ENCODE data around the gene SLC25A21. TPM values are rescaled to one million over a fixed set of nuclear protein-coding genes. Genes with fewer than 3 reads are reported as not detected.

The SLC25A21 gene
- total RNA-seq, 2 experiments from 2014 or later, result not detected

DNA sequence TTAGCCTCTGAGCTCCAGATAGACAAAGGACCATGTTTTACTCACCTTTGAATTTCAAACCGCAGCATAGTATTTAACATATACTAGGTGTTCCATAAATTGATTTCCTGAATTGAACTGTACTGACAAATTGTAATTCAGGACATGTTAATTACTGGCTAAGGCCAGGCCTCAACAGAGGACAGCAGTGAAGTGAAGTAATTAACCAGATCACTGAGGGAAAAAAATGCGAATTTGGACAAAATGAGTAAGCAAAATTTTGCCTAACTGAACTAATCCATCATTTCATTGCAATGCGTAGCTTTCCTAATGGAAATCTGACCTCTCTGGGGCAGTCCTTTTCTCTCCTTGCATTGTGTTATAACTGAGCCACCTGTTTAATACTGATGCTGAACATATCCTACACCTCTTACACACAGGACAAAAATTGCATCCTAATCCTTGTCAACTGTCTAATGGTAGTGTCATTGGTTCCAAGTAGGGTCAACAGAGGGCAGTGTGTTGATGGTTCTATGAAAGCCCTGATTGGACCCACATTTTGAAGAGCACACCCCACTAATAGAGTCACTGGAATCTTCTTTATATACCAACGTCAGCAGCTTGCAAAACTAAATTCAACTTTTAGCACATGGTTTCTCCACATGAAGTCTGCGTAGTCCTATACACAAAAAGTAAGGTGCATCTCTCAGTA lies 148.4 kb downstream of the SLC25A21 start:
- CTCF ChIA-PET, result no interaction called here
- POLR2A ChIA-PET, result no interaction called here
- DNase-seq, result no peak
- H3K4me1 Mint-ChIP-seq, result no peaks in the 10 kb centered on the region
- H3K4me3 Mint-ChIP-seq, result no peak overlapping the region
- H3K27ac Mint-ChIP-seq, result no peak overlapping the region
- no peaks in the 10 kb centered on the region for H3K9me3 Mint-ChIP-seq
- no peaks in the 10 kb centered on the region for H3K36me3 Mint-ChIP-seq (ENCODE audit: low read depth)
- no peaks in the 10 kb centered on the region for H3K27me3 Mint-ChIP-seq

DNA sequence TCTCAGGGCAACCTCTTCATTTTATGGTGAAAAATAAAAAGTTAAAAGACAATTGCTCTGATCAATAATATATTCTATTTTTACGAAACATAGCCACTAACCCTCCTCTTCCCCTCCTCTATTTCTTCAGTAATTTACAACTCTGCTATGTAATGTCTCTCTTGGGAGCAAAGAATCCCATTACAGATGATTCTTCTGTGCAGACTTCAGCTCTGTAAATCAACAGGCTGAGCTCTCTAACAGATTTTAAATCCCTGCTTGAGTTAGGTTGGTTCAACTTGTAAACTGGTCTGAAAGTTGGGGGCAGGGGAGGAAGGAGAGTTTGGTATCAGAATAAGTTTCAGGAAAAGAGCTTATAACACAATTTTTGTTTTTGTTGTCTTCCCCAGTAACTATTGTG lies 151.0 kb downstream of the SLC25A21 start:
- no peak for DNase-seq
- Mint-ChIP-seq H3K4me1 (no peaks in the 10 kb centered on the region), H3K9me3 (peaks cover 4% of the 10 kb centered on the region), H3K27ac (no peak overlapping the region), H3K4me3 (no peak overlapping the region), H3K27me3 (no peaks in the 10 kb centered on the region), H3K36me3 (ENCODE audit: low read depth) (no peaks in the 10 kb centered on the region)
- POLR2A ChIA-PET, result no interaction called here
- CTCF ChIA-PET, result no interaction called here

DNA sequence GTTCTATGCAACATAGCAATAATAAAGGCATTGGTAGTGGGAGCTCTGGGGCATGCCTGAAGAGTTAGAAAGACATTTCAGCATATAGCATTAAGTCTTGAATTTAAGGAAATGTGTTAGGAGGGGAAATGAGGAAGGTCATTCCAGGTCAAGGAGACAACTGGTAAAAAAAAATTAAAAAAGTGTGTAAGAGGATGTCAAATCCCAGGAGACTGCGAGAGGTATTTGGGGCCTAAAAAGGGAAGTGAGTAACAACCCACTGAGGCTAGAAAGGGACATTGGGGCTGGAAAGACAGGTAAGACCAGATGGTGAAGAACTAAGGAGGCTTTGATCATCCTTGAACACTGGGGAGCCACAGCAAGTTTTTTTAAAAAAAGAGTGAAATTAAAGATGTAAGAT lies 152.9 kb downstream of the SLC25A21 start:
- Mint-ChIP-seq H3K27me3 (no peaks in the 10 kb centered on the region), H3K27ac (no peak overlapping the region), H3K4me3 (no peak overlapping the region), H3K4me1 (no peaks in the 10 kb centered on the region), H3K9me3 (peaks cover 4% of the 10 kb centered on the region), H3K36me3 (ENCODE audit: low read depth) (no peaks in the 10 kb centered on the region)
- DNase-seq, result no peak
- CTCF ChIA-PET, result no interaction called here
- POLR2A ChIA-PET, result no interaction called here

DNA sequence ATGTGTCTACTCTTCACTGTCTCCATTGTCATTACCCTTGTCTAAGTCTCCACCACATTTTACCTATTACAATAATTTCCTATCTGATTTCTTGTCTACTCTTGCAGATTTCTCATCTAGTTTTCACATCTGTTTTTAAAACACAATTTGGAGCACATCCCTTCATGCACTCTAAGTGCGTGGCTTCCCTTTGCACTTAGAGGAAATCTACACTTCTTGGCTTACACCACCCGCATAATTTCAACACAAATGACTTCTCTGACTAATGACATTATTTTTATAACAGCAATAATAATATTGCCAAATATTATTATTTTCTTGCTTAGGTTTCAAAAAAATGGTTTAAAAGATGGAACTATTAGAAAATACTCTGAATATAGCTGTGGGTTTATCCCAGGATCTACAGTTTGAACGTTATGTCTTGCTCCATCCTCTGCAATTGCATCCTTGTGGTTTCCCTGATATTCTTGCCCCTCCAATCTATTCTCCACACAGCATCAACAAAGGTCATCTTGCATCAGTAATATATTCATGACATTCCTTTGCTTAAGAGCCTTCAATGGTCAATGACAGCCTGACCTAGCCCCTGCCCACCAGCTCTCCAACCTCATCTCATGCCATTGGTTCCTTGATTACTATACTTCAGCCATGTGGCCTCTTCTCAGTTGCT lies 153.7 kb downstream of the SLC25A21 start:
- Mint-ChIP-seq H3K4me3 (no peak overlapping the region), H3K4me1 (no peaks in the 10 kb centered on the region)
- POLR2A ChIA-PET, result no interaction called here

DNA sequence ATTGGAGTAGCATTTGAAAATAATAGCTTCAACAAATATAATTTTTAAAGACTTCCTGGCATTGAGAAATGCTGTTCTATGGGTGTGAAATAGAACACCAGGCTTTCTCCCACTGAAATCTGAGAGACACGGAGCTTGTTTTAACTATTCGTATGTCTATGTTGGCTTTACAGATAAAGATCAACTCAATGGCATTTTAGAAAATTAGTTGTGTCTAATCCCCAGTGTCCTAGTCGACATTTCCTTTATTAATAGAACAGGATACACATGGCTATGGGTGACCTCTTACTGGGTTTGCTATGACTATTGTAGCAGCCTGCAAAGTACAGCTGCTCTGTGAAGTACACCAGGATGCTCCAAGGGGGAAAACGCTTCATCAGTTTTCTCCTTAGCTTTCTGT lies 159.3 kb downstream of the SLC25A21 start:
- H3K27ac Mint-ChIP-seq, result no peak overlapping the region
- no peaks in the 10 kb centered on the region for H3K36me3 Mint-ChIP-seq (ENCODE audit: low read depth)
- ChIA-PET POLR2A (no interaction called here), CTCF (no interaction called here)
- no peak for DNase-seq
- peaks cover 4% of the 10 kb centered on the region for H3K9me3 Mint-ChIP-seq
- H3K4me1 Mint-ChIP-seq, result no peaks in the 10 kb centered on the region
- no peaks in the 10 kb centered on the region for H3K27me3 Mint-ChIP-seq
- H3K4me3 Mint-ChIP-seq, result no peak overlapping the region

More for the DNA sequence above, 153.7 kb downstream of the SLC25A21 start:
- Mint-ChIP-seq H3K27ac (no peak overlapping the region), H3K27me3 (no peaks in the 10 kb centered on the region), H3K9me3 (peaks cover 4% of the 10 kb centered on the region), H3K36me3 (ENCODE audit: low read depth) (no peaks in the 10 kb centered on the region)
- no peak for DNase-seq
- CTCF ChIA-PET, result no interaction called here

DNA sequence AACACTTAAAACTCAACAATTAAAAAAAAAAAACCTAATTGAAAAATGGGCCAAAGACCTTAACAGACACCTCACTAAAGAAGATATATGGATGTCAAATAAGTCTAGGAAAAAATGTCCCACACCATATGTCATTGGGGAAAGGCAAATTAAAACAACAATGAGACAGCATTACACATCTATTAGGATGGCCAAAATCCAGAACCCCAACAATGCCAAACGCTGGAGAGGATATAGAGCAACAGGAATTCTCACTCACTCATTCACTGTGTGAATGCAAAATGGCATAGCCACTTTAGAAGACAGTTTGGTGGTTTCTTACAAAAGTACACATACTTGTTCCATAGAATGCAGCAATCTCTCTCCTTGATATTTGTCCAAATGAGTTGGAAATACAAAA lies 173.7 kb downstream of the SLC25A21 start:
- Mint-ChIP-seq H3K27ac (no peak overlapping the region), H3K9me3 (peaks cover 2% of the 10 kb centered on the region)
- CTCF ChIA-PET, result no interaction called here

DNA sequence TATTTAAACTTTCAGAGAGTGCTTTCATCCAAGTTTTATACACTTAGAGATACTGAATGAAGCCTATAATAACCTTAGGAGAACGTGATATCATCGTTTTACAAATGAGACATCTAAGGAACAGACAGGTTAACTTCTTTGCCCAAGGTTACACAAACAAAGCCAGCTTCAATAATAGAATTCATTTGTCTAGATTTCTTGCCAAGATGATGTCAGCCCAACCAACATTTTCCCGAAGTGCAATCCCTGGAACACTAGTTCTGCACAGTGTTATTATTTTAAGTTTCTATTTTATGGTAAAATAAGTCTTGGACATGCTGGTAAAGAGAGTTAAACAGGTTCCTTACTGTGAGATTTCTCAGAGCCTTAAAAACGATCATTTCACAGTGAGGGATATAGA lies 174.6 kb downstream of the SLC25A21 start:
- ChIA-PET CTCF (no interaction called here), POLR2A (no interaction called here)
- Mint-ChIP-seq H3K4me1 (no peaks in the 10 kb centered on the region), H3K36me3 (ENCODE audit: low read depth) (no peaks in the 10 kb centered on the region), H3K4me3 (no peak overlapping the region), H3K27me3 (no peaks in the 10 kb centered on the region), H3K9me3 (no peaks in the 10 kb centered on the region), H3K27ac (no peak overlapping the region)
- no peak for DNase-seq

More for the DNA sequence above, 173.7 kb downstream of the SLC25A21 start:
- Mint-ChIP-seq H3K4me1 (no peaks in the 10 kb centered on the region), H3K27me3 (no peaks in the 10 kb centered on the region), H3K36me3 (ENCODE audit: low read depth) (no peaks in the 10 kb centered on the region), H3K4me3 (no peak overlapping the region)
- POLR2A ChIA-PET, result no interaction called here
- no peak for DNase-seq

DNA sequence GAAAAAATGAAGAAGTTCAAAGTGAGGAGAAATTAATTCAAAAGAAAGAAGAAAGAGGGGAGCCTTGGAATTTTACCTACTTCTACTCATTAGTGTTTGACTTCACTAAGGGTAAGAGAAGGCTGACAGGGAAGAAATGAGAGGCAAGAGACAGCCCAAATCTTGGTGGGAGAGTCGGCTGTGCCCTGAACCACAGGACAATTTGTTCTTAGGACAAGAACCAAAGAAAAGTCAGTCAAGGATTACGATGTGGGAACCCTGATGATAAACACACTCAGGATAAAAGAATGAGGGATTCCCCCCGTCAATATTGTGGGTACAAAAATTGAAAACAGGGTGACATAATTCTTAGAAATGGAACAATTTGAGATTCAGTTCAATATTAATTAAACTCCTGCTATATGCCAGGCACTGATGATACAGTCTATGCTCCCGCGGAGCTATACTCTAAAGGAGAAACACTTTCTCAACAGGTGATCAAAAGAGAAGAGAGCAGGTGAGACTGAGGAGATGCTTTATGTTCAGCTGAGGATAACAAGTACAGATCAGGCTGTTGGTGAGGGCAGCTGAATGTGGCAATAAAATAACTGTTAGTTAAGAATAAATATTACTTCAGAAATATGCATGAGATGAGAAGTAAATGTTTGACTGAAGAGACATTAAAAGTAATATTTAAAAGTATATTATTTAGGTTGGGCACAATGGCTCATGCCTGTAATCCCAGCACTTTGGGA lies 175.4 kb downstream of the SLC25A21 start:
- Mint-ChIP-seq H3K27me3 (no peaks in the 10 kb centered on the region), H3K4me1 (no peaks in the 10 kb centered on the region), H3K27ac (no peak overlapping the region), H3K36me3 (ENCODE audit: low read depth) (no peaks in the 10 kb centered on the region), H3K4me3 (no peak overlapping the region), H3K9me3 (no peaks in the 10 kb centered on the region)
- no peak for DNase-seq
- ChIA-PET POLR2A (no interaction called here), CTCF (no interaction called here)

DNA sequence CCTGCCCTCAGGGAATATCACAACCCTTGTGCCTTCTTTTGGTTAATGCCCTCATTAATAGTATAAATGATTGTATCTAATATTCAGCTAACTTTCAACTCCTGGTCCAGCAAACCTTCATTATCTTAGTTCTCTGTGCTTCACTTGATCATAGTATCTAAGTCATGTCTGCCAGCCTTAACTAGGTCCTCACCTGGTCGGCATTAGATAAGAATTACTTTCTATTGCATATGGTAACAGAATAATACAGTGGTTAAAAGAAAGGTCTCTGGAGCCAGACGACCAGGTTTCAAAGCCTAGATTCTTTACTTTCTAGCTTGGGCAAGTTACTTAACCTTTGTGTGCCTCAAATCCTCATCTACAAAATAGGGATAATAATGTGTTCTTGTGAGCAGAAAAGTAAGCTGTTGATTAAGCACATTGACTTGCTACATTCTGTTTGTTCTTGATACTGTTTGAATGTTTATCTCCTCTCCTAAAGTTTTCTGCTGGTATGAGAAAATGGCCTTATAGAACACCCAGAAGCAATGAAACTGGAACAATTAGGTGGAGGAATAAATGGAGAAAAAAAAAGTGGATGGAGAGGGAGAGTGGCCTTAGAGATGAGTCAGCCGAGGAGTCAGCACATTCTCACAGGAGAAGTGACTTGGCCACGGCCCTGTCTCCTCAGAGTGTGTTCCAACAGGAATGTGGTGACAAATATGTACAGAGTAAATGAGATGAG lies 176.1 kb downstream of the SLC25A21 start:
- CTCF ChIA-PET, result no interaction called here
- no peak overlapping the region for H3K4me3 Mint-ChIP-seq
- H3K36me3 Mint-ChIP-seq (ENCODE audit: low read depth), result no peaks in the 10 kb centered on the region
- H3K27me3 Mint-ChIP-seq, result no peaks in the 10 kb centered on the region
- no peaks in the 10 kb centered on the region for H3K9me3 Mint-ChIP-seq
- POLR2A ChIA-PET, result no interaction called here
- H3K4me1 Mint-ChIP-seq, result no peaks in the 10 kb centered on the region
- H3K27ac Mint-ChIP-seq, result no peak overlapping the region
- DNase-seq, result no peak

DNA sequence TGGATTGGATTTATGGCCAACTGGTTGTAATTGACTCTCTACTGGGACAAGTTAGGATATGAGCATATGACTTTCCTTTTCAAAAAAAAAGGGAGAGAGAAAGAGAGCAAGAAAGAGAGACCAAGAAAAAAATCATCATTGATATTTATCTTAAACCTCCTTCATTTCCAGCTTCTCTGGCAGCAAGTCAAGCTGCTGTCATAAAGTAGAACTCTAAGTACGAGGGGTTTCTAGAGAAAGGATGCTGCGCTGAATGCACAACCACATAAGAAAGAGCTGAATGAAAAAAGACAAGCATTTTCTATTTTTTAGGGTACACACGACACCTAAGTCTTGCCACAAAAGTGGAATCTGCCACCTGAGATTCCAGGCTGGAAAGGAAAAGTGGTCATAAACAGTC lies 182.6 kb downstream of the SLC25A21 start:
- Mint-ChIP-seq H3K4me1 (no peaks in the 10 kb centered on the region), H3K27me3 (no peaks in the 10 kb centered on the region), H3K36me3 (ENCODE audit: low read depth) (no peaks in the 10 kb centered on the region), H3K9me3 (peaks cover 3% of the 10 kb centered on the region), H3K27ac (no peak overlapping the region), H3K4me3 (no peak overlapping the region)
- CTCF ChIA-PET, result no interaction called here
- POLR2A ChIA-PET, result no interaction called here
- DNase-seq, result no peak

DNA sequence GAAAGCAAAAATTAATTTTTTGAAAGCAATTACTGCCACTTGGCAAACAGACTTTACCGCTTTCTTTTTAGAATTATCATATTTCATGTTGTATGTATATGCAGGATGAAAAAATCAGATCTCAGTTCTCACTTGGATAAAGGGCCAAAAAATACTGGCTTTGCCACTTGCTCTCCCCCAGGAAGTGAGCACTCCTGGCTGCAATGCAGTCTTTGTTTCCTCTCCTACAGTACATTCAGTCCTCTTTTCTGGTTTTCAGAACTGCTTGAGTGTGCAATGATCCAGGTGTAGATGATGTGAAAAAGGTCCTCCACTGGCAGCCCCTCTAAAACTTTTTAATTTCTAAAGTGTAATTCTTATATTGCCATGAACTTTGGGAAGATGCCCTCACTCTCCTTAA lies 183.4 kb downstream of the SLC25A21 start:
- no peaks in the 10 kb centered on the region for H3K4me1 Mint-ChIP-seq
- H3K36me3 Mint-ChIP-seq (ENCODE audit: low read depth), result no peaks in the 10 kb centered on the region
- H3K9me3 Mint-ChIP-seq, result peaks cover 3% of the 10 kb centered on the region
- ChIA-PET CTCF (no interaction called here), POLR2A (no interaction called here)
- H3K27ac Mint-ChIP-seq, result no peak overlapping the region
- H3K27me3 Mint-ChIP-seq, result no peaks in the 10 kb centered on the region
- no peak overlapping the region for H3K4me3 Mint-ChIP-seq
- no peak for DNase-seq

DNA sequence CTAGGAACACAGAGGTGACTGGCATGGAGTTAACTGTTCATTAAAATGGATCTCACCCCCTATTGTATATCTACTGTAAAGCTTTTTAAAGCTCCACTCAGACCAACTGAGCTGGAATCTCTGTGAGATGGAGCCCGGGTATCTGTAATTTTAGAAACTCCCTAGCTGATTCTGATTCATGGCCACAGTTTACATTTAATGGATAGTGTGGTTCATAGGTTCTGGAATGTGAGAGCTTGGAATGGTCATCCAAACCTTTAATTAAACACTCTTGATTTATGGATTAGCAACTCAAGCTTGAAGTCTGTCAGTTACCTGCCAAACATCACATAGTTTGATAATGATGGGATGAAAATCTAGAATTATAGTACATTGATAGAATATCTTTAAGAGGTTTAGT lies 183.8 kb downstream of the SLC25A21 start:
- Mint-ChIP-seq H3K36me3 (ENCODE audit: low read depth) (no peaks in the 10 kb centered on the region), H3K4me3 (no peak overlapping the region), H3K27ac (no peak overlapping the region), H3K27me3 (no peaks in the 10 kb centered on the region), H3K9me3 (peaks cover 6% of the 10 kb centered on the region), H3K4me1 (no peaks in the 10 kb centered on the region)
- DNase-seq, result no peak
- POLR2A ChIA-PET, result no interaction called here
- CTCF ChIA-PET, result no interaction called here

DNA sequence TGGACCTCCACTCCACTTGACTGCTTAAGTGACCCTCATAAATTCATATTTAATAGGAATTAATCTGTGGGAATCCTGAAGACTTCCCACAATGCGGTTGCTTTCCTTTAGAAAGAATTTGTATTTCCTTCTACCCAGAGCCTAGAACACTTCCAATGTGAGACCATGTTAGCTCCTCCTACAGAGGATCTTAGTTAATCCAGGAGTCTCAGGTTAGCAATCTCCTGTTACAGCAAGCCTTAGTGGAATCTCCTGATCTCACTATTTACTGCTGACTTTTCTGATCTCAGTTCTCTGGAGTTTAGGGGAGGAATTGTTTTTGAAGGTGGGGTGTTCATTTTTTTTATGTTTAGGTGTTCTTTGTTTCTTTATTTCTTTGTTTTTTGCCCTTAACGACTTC lies 186.0 kb downstream of the SLC25A21 start:
- CTCF ChIA-PET, result no interaction called here
- no peak overlapping the region for H3K4me3 Mint-ChIP-seq
- H3K27ac Mint-ChIP-seq, result no peak overlapping the region
- no peaks in the 10 kb centered on the region for H3K36me3 Mint-ChIP-seq (ENCODE audit: low read depth)
- H3K9me3 Mint-ChIP-seq, result peaks cover 7% of the 10 kb centered on the region
- POLR2A ChIA-PET, result no interaction called here
- H3K27me3 Mint-ChIP-seq, result no peaks in the 10 kb centered on the region
- H3K4me1 Mint-ChIP-seq, result no peaks in the 10 kb centered on the region
- DNase-seq, result no peak

Data from activated CD4-positive, alpha-beta memory T cell treated with anti-CD3 and anti-CD28 coated beads, Interleukin-2, amount 10 ng/mL, durations not matched to agents 7 days and 5 days (primary cell).